ENCODE results near the gene DNASE2B.

Gene DNASE2B

DNA sequence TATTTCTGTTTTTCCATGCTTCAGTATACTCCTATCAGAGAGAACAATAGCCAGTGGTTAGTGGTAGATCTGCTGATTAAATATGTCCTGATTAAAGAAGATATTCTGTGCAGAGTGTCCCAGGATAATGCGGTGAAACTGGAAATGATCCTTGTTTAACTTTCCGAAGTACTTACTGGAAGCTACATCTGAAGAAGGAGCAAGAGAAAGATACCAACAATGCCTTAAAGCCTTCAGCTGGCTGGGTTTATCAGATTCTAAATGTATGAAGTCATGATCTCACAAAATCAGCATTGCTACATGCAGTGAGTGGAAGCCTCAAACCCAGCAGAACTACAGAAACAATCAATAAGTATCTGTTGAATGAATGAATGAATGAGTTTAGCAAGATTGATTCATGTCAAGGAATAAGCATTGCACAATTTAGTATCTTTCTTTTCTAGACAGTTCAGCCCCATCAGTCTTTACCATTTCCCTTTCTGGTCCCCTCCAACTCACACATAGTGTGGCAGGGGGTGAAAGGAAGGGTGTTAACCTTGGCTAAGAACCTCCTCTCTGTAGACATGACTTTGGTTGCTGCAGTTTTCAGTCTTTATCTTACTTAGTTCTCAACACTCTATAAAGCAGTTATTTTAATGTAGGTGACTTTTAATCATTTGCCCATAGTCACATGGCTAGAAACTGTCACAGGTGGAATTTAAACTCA, 24.7 kb upstream of the DNASE2B start:
- TF ChIP-seq, protein P1, sequence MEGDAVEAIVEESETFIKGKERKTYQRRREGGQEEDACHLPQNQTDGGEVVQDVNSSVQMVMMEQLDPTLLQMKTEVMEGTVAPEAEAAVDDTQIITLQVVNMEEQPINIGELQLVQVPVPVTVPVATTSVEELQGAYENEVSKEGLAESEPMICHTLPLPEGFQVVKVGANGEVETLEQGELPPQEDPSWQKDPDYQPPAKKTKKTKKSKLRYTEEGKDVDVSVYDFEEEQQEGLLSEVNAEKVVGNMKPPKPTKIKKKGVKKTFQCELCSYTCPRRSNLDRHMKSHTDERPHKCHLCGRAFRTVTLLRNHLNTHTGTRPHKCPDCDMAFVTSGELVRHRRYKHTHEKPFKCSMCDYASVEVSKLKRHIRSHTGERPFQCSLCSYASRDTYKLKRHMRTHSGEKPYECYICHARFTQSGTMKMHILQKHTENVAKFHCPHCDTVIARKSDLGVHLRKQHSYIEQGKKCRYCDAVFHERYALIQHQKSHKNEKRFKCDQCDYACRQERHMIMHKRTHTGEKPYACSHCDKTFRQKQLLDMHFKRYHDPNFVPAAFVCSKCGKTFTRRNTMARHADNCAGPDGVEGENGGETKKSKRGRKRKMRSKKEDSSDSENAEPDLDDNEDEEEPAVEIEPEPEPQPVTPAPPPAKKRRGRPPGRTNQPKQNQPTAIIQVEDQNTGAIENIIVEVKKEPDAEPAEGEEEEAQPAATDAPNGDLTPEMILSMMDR (IDR thresholded peaks at IDR 0.05; ENCODE audit: low read depth, low read length) = no peak
- H3K4me3 ChIP-seq (ENCODE audit: low read depth, low read length) = no peak overlapping the region

DNA sequence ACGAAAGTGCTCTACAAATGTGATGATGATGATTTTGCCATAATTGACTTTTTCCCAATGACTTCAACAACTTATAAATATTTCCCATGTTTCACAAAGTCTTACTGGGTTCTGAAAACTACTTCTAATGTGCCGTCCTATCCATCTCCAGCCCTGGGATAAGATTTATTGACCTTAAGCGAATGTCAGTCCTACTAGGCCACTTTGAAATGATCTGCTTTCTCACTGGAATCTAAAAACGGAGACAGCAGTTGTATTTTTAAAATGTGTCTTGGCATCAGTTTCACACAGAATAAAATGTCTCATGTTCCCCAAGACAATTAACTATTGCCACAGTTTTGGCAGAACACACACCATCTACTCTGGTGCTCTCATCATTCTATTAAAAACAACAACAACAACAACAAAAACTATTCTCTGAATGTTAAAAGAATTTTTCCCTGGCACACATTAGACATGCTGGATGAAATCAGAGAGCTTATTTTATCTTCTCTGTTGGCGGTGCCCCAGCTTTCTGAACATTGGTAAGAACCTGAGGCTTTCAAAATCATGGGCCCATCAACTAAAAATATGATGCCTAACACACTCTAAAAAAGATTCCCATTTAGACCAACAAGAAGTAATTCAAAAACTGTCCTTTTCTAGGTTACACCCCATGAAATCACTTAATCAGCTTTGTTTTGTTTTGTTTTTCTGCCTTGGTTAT, 23.1 kb upstream of the DNASE2B start:
- TF ChIP-seq, protein P1 (IDR thresholded peaks at IDR 0.05; ENCODE audit: low read depth, low read length) = no peak
- H3K4me3 ChIP-seq (ENCODE audit: low read depth, low read length) = no peak overlapping the region

- TF ChIP-seq, protein P1 (IDR thresholded peaks at IDR 0.05; ENCODE audit: low read depth, low read length) = no peak
- H3K4me3 ChIP-seq (ENCODE audit: low read depth, low read length) = no peak overlapping the region
These were observed 22.0 kb upstream of the DNASE2B start for GRCh38 chr1:84376000-84376910.

GRCh38 chr1:84377480-84378095, 20.7 kb upstream of the DNASE2B start:
- H3K4me3 ChIP-seq (ENCODE audit: low read depth, low read length) = no peak overlapping the region
- TF ChIP-seq, protein P1 (IDR thresholded peaks at IDR 0.05; ENCODE audit: low read depth, low read length) = no peak

- no peak overlapping the region for H3K4me3 ChIP-seq (ENCODE audit: low read depth, low read length)
- TF ChIP-seq, protein P1 (IDR thresholded peaks at IDR 0.05; ENCODE audit: low read depth, low read length) = no peak
These were observed 19.0 kb upstream of the DNASE2B start for GRCh38 chr1:84379138-84379916.

DNA sequence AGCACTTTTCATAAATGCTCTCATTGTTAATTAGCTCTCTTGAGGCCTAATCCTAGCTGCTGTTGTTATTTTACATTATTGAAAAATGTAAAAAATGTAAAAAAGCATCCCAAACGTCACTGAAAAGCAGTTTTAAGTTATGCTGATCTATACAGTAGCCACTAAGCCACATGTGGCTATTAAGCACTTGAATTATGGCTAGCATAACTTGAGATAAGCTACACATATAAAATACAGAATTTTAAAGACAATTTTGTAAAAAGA, 18.4 kb upstream of the DNASE2B start:
- no peak overlapping the region for H3K4me3 ChIP-seq (ENCODE audit: low read depth, low read length)
- TF ChIP-seq, protein P1 (IDR thresholded peaks at IDR 0.05; ENCODE audit: low read depth, low read length) = no peak

Measured in WI38 (cell line).